GM19035 (cell line): ENCODE results near the gene DCK.
"Not testable (repeated sequence)": the region's sequence is repeated elsewhere in the genome, so short reads cannot be mapped to it uniquely, and the experiment has no call there.

Experiments
- ATAC-seq: cut with Tn5 transposase; IDR thresholded peaks from one replicate; pipeline ENCODE4 v1.9.1; 2021; ENCODE audit not compliant: unreplicated experiment

DCK gene

GRCh38 chr4:70999639-71000038 is 6.2 kb downstream of the DCK start:
- not testable (repeated sequence) for ATAC-seq

GRCh38 chr4:71001363-71001762 is 7.9 kb downstream of the DCK start:
- not testable (repeated sequence) for ATAC-seq

- ATAC-seq: peak; percentile 42
Observed at GRCh38 chr4:71004281-71004851, 10.9 kb downstream of the DCK start.

GRCh38 chr4:71005025-71005424 is 11.6 kb downstream of the DCK start:
- ATAC-seq: not testable (repeated sequence)

- ATAC-seq: peak; percentile 77
Observed at GRCh38 chr4:71006203-71006907, 12.9 kb downstream of the DCK start.

- ATAC-seq: no peak
Observed at GRCh38 chr4:71008196-71008595, 14.7 kb downstream of the DCK start.

GRCh38 chr4:71009086-71009485 is 15.6 kb downstream of the DCK start:
- ATAC-seq: no peak

GRCh38 chr4:71009890-71010588 is 16.6 kb downstream of the DCK start:
- peak; percentile 53 for ATAC-seq

- ATAC-seq: no peak
Observed at GRCh38 chr4:71011451-71011850, 18.0 kb downstream of the DCK start.

- not testable (repeated sequence) for ATAC-seq
Observed at GRCh38 chr4:71017391-71017790, 23.9 kb downstream of the DCK start.

- no peak for ATAC-seq
Observed at GRCh38 chr4:71020611-71021010, 27.2 kb downstream of the DCK start.

- no peak for ATAC-seq
Observed at GRCh38 chr4:71025654-71026053, 32.2 kb downstream of the DCK start.

GRCh38 chr4:71026086-71026485 is 32.6 kb downstream of the DCK start:
- no peak for ATAC-seq

GRCh38 chr4:71027611-71028010 is 34.2 kb downstream of the DCK start:
- ATAC-seq: no peak

GRCh38 chr4:71029504-71029903 is 36.1 kb downstream of the DCK start:
- ATAC-seq: no peak

- ATAC-seq: not testable (repeated sequence)
Observed at GRCh38 chr4:71032106-71032505, 38.7 kb downstream of the DCK start.

GRCh38 chr4:71045256-71045655 is 51.8 kb downstream of the DCK start:
- ATAC-seq: no peak

- ATAC-seq: no peak
Observed at GRCh38 chr4:71049395-71049794, 55.9 kb downstream of the DCK start.

GRCh38 chr4:71050809-71051208 is 57.4 kb downstream of the DCK start:
- ATAC-seq: no peak

- ATAC-seq: no peak
Observed at GRCh38 chr4:71052034-71052433, 58.6 kb downstream of the DCK start.

- no peak for ATAC-seq
Observed at GRCh38 chr4:71052716-71053115, 59.3 kb downstream of the DCK start.

GRCh38 chr4:71053613-71054012 is 60.2 kb downstream of the DCK start:
- not testable (repeated sequence) for ATAC-seq
